GM19468 (cell line): ENCODE measurements around the gene KLHDC4.
"Not testable (repeated sequence)": the region's sequence is repeated elsewhere in the genome, so short reads cannot be mapped to it uniquely, and the experiment has no call there.

Source experiments
- ATAC-seq: cut with Tn5 transposase; IDR thresholded peaks from one replicate; pipeline ENCODE4 v1.9.1; 2021; ENCODE audit warnings: mild to moderate bottlenecking, moderate library complexity, moderate number of reproducible peaks; ENCODE audit not compliant: unreplicated experiment; ENCODE audit errors: extremely low read depth

The KLHDC4 gene

GRCh38 chr16:87765776-87766484, at the start of gene KLHDC4:
Gene KLHDC4, minus strand, starts transcription at chr16:87765986. Its CDS starts 96 bp downstream, at chr16:87765890.
- ATAC-seq = no peak

DNA sequence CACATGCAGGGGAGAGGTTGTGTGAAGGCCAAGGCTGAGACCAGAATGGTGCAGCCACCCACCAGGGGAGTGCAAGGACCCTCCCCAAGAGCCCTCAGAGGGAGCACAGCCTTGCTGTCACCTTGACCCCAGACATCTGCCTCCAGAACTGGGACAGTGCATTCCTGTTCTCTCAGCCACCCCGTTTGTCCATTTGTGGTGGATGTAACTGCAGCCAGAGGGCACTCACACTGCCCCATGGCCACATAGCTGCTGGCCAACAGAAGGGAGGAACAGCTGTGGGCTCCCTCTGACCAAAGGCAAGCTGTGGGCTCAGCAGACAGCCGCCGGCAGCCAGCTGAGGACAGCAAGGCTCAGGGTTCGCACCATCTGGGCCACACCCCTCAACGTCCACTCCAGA, 49.8 kb upstream of the KLHDC4 start:
- no peak for ATAC-seq

DNA sequence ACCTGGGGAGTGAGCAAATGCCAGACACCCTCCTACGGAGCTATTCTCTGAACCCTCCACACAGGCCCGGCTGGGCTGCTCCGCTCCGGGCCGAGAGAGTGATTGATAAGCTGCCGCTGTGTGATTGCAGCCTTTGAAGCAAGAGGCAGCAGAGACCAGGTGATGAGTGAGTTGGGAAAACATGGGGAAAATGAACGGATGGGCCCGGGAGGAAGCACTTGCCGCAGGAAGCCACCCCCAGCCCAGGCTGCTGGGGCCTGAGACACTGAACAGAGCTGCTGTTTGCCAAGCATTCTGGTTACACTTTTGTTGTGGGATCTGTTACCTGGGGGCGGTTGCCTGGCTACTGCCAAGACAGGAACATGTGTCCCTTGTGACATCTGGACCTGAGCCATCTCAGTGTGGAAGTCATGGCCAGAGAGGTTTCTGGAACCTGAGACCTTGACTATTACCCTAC, 46.4 kb upstream of the KLHDC4 start:
- no peak for ATAC-seq

DNA sequence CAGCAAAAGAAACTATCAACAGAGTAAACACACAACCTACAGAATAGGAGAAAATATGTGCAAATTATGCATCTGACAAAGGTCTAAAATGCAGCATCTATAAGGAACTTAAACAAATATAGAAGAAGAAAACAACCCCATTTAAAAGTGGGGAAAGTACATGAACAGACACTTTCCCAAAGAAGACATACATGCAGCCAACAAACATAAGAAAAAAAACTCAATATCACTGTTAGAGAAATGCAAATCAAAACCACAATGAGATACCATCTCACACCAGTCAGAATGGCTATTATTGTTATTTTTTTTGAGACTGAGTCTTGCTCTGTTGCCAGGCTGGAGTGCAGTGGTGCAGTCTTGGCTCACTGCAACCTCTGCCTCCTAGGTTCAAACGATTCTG, 45.7 kb upstream of the KLHDC4 start:
- not testable (repeated sequence) for ATAC-seq

- peak; percentile 29 for ATAC-seq
Observed at GRCh38 chr16:87809150-87809902, 43.5 kb upstream of the KLHDC4 start.

DNA sequence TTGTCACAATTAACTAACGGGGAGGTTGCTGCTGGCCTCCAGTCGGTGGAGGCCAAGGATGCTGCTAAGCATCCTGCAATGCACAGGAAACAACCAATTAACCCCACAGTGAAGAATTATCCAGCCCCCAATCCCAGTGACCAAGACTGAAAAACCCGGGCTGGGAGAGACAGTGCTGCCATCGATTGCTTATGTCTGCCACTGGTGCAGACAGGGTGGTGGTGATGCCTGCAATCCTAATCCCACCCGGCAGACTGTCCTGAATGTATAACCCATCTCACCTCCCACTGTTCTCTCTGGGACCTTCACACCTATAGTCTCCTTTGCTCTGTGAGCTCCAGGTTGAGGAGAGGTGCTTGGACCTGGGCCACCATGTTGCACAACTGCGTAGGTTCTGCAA, 42.3 kb upstream of the KLHDC4 start:
- no peak for ATAC-seq

- no peak for ATAC-seq
Observed at GRCh38 chr16:87806641-87807546, 41.1 kb upstream of the KLHDC4 start.

DNA sequence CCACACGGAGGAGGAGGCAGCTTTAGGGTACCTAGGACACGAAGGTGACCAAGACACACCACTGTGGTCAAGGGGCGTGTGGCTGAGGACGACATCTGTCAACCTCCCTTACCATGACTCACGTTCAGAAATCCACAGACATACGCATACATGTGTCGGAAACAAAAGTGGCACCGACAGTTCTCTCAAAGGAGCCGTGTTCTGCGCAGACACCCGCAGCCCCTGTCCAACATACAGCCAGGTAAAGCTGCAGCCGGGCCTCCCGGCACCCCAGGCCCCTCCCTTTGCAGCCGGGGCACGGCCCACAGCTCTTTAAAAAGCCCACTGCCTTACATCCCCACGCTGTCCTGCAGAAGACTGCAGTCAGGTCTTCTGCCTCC, 40.5 kb upstream of the KLHDC4 start:
- no peak for ATAC-seq

- no peak for ATAC-seq
Observed at GRCh38 chr16:87803385-87803784, 37.6 kb upstream of the KLHDC4 start.

- ATAC-seq = no peak
Observed at GRCh38 chr16:87802670-87803069, 36.9 kb upstream of the KLHDC4 start.

DNA sequence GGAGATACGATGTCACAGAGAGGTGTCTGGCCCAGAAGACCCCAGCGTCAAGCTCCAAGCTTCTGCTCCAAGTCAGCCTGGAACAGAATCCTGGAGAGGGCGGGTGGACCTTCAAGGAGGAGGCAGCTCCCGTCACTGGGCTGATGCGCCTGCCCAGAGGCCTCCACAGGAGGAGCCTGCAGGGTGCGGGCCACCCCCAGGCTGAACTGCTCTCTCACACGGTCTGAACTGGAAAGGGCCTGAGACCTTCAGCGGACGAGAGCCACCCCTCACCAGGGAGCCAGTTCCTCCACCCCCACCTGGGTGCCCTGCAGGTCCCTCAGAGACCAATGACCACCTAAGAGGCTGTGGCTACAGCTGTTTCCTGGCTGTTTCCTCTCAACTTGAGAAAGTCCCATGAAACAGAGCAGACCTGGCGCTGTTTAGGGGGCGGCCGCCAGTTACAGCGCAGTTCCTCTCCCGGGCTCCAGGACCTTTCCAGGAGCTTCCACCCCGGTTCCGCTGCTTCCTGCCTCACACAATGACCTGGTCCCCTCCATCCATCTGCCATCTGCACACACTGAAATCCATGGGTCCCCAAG, 36.0 kb upstream of the KLHDC4 start:
- ATAC-seq = no peak

- ATAC-seq = no peak
Observed at GRCh38 chr16:87800497-87800896, 34.7 kb upstream of the KLHDC4 start.

GRCh38 chr16:87795336-87795735, 29.6 kb upstream of the KLHDC4 start:
- no peak for ATAC-seq

GRCh38 chr16:87794485-87795078, 28.8 kb upstream of the KLHDC4 start:
- no peak for ATAC-seq

GRCh38 chr16:87792205-87792565, 26.4 kb upstream of the KLHDC4 start:
- no peak for ATAC-seq

- no peak for ATAC-seq
Observed at GRCh38 chr16:87791295-87792204, 25.8 kb upstream of the KLHDC4 start.

- no peak for ATAC-seq
Observed at GRCh38 chr16:87790292-87791100, 24.7 kb upstream of the KLHDC4 start.
